GM18907 (cell line): Measurements from ENCODE around the gene KNDC1.
A peak's percentile ranks its signal among the peaks of the same experiment; 100 is the strongest.

Experiments used
- ATAC-seq: cut with Tn5 transposase; IDR thresholded peaks from one replicate; pipeline ENCODE4 v1.9.1; 2021; ENCODE audit warnings: mild to moderate bottlenecking, moderate library complexity; ENCODE audit not compliant: unreplicated experiment

KNDC1 gene

DNA sequence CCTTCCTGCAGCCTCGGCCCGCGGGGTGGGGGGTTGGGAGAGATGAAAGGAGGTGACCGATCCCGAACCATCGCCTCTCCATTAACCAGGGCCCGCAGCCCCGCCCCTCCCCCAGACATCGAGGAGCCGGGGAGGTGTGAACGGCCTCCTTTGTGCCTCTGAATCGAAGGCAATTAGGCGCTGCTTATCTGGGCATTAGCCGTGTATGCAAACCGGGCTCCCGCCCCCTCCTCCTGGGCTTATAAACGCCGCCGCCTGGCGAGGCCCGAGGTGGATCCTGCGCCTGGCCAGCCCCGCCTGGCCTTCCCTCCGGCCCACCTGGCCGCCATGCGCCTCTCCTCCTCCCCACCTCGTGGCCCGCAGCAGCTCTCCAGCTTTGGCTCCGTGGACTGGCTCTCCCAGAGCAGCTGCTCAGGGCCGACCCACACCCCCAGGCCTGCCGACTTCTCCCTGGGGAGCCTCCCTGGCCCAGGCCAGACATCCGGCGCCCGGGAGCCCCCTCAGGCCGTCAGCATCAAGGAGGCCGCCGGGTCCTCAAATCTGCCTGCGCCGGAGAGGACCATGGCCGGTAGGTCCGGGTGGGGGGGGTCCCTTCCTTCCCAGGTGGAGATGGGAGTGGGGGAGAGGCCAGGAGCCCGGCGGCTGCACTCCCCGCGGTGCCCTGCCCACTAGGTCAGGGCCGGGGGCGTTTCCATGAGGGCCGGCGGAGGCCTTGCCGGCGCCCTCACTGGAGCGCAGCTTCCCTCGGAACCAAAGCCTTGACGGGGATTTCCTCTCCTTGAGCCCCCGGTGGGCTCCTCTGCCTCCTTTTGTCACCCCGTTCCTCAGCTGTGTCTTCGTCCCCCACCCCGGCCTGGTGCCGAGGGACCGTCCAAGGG, 77.8 kb downstream of the KNDC1 start, which contains the start of gene VENTX:
Gene VENTX, plus strand, starts transcription at position 268 of the 878 bp plus-strand sequence. Its CDS starts 60 bp downstream, at position 328.
- no peak for ATAC-seq

DNA sequence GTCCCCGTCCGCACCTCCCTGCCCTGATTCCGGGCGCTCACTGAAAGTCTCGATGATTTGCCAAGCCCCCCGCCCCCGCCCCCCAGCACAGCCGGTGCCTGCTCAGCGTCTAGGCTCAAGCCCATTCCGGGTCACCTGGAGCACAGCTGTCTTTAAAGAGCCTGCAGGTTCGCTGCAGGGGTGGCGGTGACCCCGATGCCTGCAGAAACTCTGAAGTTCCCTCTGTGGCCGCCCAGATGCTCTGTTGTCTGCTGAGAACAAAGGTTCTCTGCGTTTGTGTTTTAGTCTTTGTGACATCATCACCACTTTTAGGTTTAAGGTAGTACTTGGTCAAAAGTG, 78.4 kb downstream of the KNDC1 start:
- ATAC-seq, result no peak

DNA sequence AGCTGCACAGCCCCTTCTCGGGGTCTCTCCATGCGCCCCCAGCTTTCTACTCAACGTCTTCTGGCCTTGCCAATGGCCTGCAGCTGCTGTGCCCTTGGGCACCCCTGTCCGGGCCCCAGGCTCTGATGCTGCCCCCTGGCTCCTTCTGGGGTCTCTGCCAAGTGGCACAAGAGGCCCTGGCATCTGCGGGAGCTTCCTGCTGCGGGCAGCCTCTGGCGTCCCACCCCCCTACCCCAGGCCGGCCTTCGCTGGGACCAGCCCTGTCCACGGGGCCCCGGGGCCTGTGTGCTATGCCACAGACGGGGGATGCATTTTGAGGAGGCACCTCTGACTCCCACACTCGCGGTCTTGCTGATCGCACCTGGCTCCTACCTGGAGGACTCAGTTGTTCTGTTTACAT, 80.0 kb downstream of the KNDC1 start:
- no peak for ATAC-seq

GRCh38 chr10:133241501-133242205, 81.6 kb downstream of the KNDC1 start:
- ATAC-seq, result peak; percentile 41

GRCh38 chr10:133242611-133243356, 82.8 kb downstream of the KNDC1 start:
- ATAC-seq, result no peak

GRCh38 chr10:133243593-133243992, 83.6 kb downstream of the KNDC1 start:
- ATAC-seq, result no peak

GRCh38 chr10:133245439-133246235, 85.6 kb downstream of the KNDC1 start:
- no peak for ATAC-seq

GRCh38 chr10:133246236-133246626, 86.2 kb downstream of the KNDC1 start:
- no peak for ATAC-seq

- ATAC-seq, result no peak
These were observed 87.8 kb downstream of the KNDC1 start for GRCh38 chr10:133247681-133248333.

DNA sequence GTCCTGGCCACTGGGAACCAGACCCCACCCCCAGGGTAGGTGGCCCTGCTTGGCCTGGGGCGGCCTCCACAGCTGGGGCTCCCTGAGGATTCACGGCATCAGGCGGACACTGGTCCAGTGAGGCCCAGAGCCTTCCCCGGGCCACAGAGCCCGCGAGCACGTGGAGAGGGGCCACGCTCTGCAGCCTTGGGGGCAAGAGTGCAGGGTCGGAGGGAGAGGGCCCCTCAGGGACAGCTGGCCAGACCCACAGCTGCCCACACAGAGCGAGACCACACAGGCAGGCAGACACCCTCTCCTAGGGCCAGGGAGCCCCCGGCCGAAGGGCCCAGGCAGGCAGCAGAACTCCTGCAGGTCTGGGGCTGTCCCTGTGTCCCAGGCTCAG, 88.3 kb downstream of the KNDC1 start:
- no peak for ATAC-seq

GRCh38 chr10:133249094-133249780, 89.2 kb downstream of the KNDC1 start:
- ATAC-seq, result no peak

- no peak for ATAC-seq
These were observed 90.1 kb downstream of the KNDC1 start for GRCh38 chr10:133249975-133250754.

DNA sequence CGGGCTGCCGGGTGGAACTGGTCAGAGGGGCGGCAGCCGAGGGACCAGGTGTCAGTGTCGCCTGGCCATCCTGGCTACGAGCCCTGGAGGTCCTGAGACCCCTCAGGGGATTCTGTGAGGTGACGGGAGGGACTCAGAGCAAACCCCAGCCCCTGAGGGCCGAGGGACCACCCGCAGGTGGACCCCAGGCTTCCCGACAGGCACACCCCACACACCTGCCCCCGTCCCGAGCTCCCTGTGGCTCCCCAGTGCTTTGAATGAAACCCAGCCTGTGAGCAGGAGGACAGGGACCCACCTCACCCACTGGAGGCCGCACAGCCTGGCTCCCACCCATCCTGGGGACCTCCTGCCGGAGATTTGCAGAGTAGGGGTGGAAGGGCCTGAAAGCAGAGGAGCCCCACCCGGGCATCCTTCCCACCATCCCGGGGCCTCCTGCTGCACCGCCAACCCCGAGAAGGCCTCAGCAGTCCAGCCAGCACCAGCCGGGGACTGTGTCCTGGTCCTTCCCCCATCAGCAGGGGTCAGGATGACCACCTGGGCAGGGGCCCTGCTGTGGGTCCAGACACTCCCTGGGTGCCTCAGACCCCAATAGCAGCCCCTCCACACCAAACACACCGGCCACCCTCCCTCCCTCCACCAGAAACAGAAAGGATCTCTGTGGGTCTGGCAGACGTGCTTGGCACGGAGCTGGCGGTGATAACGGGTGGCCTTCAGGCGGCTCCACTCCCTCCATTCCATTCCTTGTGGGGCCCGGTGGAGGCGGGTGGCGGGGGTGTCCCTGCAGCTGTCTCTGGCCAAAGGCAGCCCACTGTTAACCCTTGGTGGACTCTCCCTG, 91.6 kb downstream of the KNDC1 start:
- ATAC-seq, result no peak

- no peak for ATAC-seq
These were observed 92.2 kb downstream of the KNDC1 start for GRCh38 chr10:133252223-133252552.

DNA sequence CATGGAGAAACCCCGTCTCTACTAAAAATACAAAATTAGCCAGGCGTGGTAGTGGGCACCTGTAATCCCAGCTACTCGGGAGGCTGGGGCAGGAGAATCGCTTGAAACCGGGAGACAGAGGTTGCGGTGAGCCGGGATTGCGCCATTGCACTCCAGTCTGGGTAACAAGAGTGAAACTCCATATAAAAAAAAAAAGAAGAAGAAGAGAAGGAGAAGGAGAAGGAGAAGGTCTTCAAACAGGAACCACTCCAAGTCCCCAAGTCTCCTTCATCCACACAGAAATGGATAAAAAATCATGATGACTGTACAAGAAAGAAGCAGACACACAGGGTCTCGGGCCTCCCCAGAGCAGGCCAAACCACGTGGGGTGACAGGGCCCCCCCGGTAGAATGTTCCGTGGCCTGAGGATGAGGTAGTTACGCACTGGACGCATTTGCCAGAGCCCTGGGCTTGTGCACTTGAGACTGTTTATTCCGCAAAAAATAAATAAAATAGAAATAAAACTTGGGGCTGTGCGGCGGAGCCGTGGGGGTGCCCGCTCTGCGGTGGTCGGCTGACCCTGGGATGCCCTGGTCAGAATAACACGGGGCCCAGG, 93.4 kb downstream of the KNDC1 start:
- no peak for ATAC-seq

GRCh38 chr10:133254421-133255120, 94.6 kb downstream of the KNDC1 start:
- no peak for ATAC-seq

DNA sequence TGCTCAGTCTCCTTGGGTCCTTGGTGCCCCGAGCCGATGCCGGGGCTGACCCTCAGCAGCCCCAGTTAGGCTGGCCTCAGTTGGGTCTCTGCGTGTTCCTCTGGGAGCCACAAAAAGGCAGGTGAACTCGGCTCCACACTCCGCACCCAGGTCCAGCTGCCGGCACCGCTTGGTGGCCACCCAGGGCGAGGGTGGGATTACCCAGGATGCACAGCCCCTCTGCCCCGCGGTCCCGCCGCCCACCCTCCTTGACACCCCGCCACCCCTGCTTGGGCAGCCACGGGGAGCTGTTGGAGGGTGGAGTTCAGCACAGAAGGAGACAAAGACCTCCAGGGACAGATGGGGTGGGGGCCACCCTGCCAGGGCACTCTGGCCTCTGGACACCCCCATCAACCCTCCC, 95.3 kb downstream of the KNDC1 start:
- ATAC-seq, result no peak
